SK-N-SH (cell line): Measurements from ENCODE around the gene RNASE2. TPM values are rescaled to one million over a fixed set of nuclear protein-coding genes. Genes with fewer than 3 reads are reported as not detected.

Experiments
- CTCF ChIA-PET: fragments of 300-600, 350-600 bp; formaldehyde crosslinking; extraction: SDS; loops from one replicate; lab custom pipeline; 2021; lab: Yijun Ruan, JAX
- POLR2A ChIA-PET: fragments of 350-600 bp; sonication (Branson Sonifier 250); formaldehyde crosslinking; extraction: SDS; loops from one replicate; lab custom pipeline; 2020; ENCODE audit warnings: antibody characterized with exemption, inconsistent platforms; lab: Yijun Ruan, JAX
- DNase-seq: peaks from one replicate; pipeline ENCODE4 v3.0.0; 2012
- H2AFZ ChIP-seq: fragments of 200-600 bp; sonication (generic); 2 replicates; pipeline ENCODE4 v1.8.1; 2016; ENCODE audit warnings: antibody characterized with exemption, mild to moderate bottlenecking, low read depth
- H3F3A ChIP-seq: fragments of 200-600 bp; sonication (generic); replicated peaks from 2 replicates; pipeline ENCODE3; 2016; ENCODE audit warnings: antibody characterized with exemption, mild to moderate bottlenecking; ENCODE audit not compliant: insufficient read depth
- H3K27ac ChIP-seq, 2 experiments: fragments of 200-500 bp in 1 of 2; fragments of 200-600 bp in 1 of 2; sonication (Bioruptor generic) in 1 of 2; sonication (generic), shearing (Covaris generic) in 1 of 2; 2 replicates each; pipeline versions ENCODE4 v1.5.1 to v1.6.1; 2014 to 2016; ENCODE audit warnings: low read depth in 2 of 2, inconsistent platforms in 1 of 2, low read length in 1 of 2, mild to moderate bottlenecking in 1 of 2, mixed read lengths in 1 of 2
- H3K27me3 ChIP-seq: fragments of 200-600 bp; sonication (generic), shearing (Covaris generic); 2 replicates; pipeline ENCODE4 v1.6.1; 2016; ENCODE audit warnings: mixed run types; ENCODE audit not compliant: insufficient read depth
- H3K36me3 ChIP-seq, 2 experiments: fragments of 200-500 bp in 1 of 2; fragments of 200-600 bp in 1 of 2; sonication (Bioruptor generic) in 1 of 2; sonication (generic) in 1 of 2; replicated peaks in 1 of 2; 2 replicates each; pipeline versions ENCODE3 to v1.5.1; 2014 to 2016; ENCODE audit warnings: low read length in 1 of 2, mild to moderate bottlenecking in 1 of 2; ENCODE audit not compliant: insufficient read depth in 2 of 2, control insufficient read depth in 1 of 2
- H3K4me1 ChIP-seq, 2 experiments: fragments of 200-500 bp in 1 of 2; fragments of 200-600 bp in 1 of 2; sonication (Bioruptor generic) in 1 of 2; sonication (generic), shearing (Covaris generic) in 1 of 2; 2 replicates each; pipeline versions ENCODE4 v1.5.1 to v1.6.1; 2014 to 2016; ENCODE audit warnings: low read depth in 1 of 2, low read length in 1 of 2, mixed run types in 1 of 2; ENCODE audit not compliant: insufficient read depth in 2 of 2, control insufficient read depth in 1 of 2
- H3K4me2 ChIP-seq: fragments of 200-600 bp; sonication (generic), shearing (Covaris generic); 2 replicates; pipeline ENCODE4 v1.6.1; 2017; ENCODE audit warnings: mixed run types
- H3K4me3 ChIP-seq, 2 experiments: fragments of 200-500 bp in 1 of 2; fragments of 200-600 bp in 1 of 2; sonication (Bioruptor generic) in 1 of 2; sonication (generic), shearing (Covaris generic) in 1 of 2; 2 replicates each; pipeline versions ENCODE4 v1.5.1 to v1.8.1; 2014 to 2016; ENCODE audit warnings: low read depth in 2 of 2, inconsistent platforms in 1 of 2, low read length in 1 of 2, mild to moderate bottlenecking in 1 of 2, mixed read lengths in 1 of 2, moderate library complexity in 1 of 2
- H3K79me2 ChIP-seq: fragments of 200-600 bp; sonication (generic); 2 replicates; pipeline ENCODE4 v1.8.1; 2017; ENCODE audit warnings: mild to moderate bottlenecking; ENCODE audit not compliant: insufficient read depth
- H3K9ac ChIP-seq: fragments of 200-600 bp; sonication (generic); 2 replicates; pipeline ENCODE4 v1.6.1; 2017; ENCODE audit warnings: mixed run types
- H3K9me2 ChIP-seq: fragments of 200-600 bp; sonication (generic); 2 replicates; pipeline ENCODE4 v1.6.1; 2017; ENCODE audit warnings: mixed run types
- H3K9me3 ChIP-seq: fragments of 200-600 bp; sonication (generic); 2 replicates; pipeline ENCODE4 v1.6.1; 2017; ENCODE audit warnings: mixed run types, mild to moderate bottlenecking, moderate library complexity
- H4K20me1 ChIP-seq: fragments of 200-600 bp; sonication (generic); 2 replicates; pipeline ENCODE4 v1.6.1; 2017; ENCODE audit warnings: mild to moderate bottlenecking, mixed run types; ENCODE audit not compliant: insufficient read depth
- EZH2phosphoT487 ChIP-seq: fragments of 200-600 bp; sonication (generic); IDR thresholded peaks from 2 replicates; pipeline ENCODE4 v1.6.1; 2017; ENCODE audit warnings: low read depth, mixed run types, mild to moderate bottlenecking, antibody characterized with exemption, moderate library complexity, borderline replicate concordance
- FOSL2 ChIP-seq: IDR thresholded peaks from 2 replicates; pipeline ENCODE4 v1.4.0; 2012; ENCODE audit warnings: low read depth, mild to moderate bottlenecking, moderate library complexity, borderline replicate concordance
- FOXM1 ChIP-seq: IDR thresholded peaks from 2 replicates; pipeline ENCODE4 v1.4.0; 2012; ENCODE audit warnings: low read depth, mild to moderate bottlenecking
- GATA2 ChIP-seq: sonication (generic); formaldehyde crosslinking; IDR thresholded peaks from 2 replicates; pipeline ENCODE4 v1.5.0; 2020; ENCODE audit warnings: mild to moderate bottlenecking, missing genetic modification reagents
- MEF2A ChIP-seq: IDR thresholded peaks from 2 replicates; pipeline ENCODE4 v1.4.0; 2012; ENCODE audit warnings: low read depth, borderline replicate concordance
- MXI1 ChIP-seq: IDR thresholded peaks from 2 replicates; pipeline ENCODE4 v1.6.1; 2012; ENCODE audit warnings: mild to moderate bottlenecking, low read depth, low read length, improper control_type of control experiment
- NRF1 ChIP-seq: IDR thresholded peaks from 2 replicates; pipeline ENCODE4 v1.6.1; 2012; ENCODE audit warnings: low read depth, mild to moderate bottlenecking, low read length
- POLR2AphosphoS5 ChIP-seq: IDR thresholded peaks from 2 replicates; pipeline ENCODE4 v1.6.1; 2012; ENCODE audit warnings: low read depth, low read length
- RFX5 ChIP-seq: IDR thresholded peaks from 2 replicates; pipeline ENCODE4 v1.6.1; 2012; ENCODE audit warnings: mild to moderate bottlenecking, improper control_type of control experiment, low read length
- RXRA ChIP-seq: IDR thresholded peaks from 2 replicates; pipeline ENCODE4 v1.4.0; 2012; ENCODE audit warnings: low read depth, mild to moderate bottlenecking, borderline replicate concordance
- SIN3A ChIP-seq: IDR thresholded peaks from 2 replicates; pipeline ENCODE4 v1.6.1; 2012; ENCODE audit warnings: low read depth, mild to moderate bottlenecking, low read length, moderate library complexity, borderline replicate concordance
- SMC3 ChIP-seq: IDR thresholded peaks from 2 replicates; pipeline ENCODE4 v1.6.1; 2012; ENCODE audit warnings: low read depth, low read length, improper control_type of control experiment
- TAF1 ChIP-seq: IDR thresholded peaks from 2 replicates; pipeline ENCODE4 v1.6.1; 2012; ENCODE audit warnings: low read depth, mild to moderate bottlenecking, low read length, moderate library complexity, borderline replicate concordance
- TCF12 ChIP-seq: IDR thresholded peaks from 2 replicates; pipeline ENCODE4 v1.4.0; 2012
- TEAD4 ChIP-seq: IDR thresholded peaks from 2 replicates; pipeline ENCODE4 v1.4.0; 2012; ENCODE audit warnings: mild to moderate bottlenecking, borderline replicate concordance; ENCODE audit not compliant: insufficient read depth
- YY1 ChIP-seq: IDR thresholded peaks from 2 replicates; pipeline ENCODE4 v1.4.0; 2012; ENCODE audit warnings: low read depth, mild to moderate bottlenecking
- WGBS: methylation state at CpG from one replicate; pipeline ENCODE4 v1.1.6; 2017; ENCODE audit warnings: low lambda C conversion rate; 5-methylcytosine and 5-hydroxymethylcytosine counted together
- polyA plus RNA-seq, 3 experiments: library from polyadenylated mRNA; depleted of rRNA; stranded (reverse); fragments of >200 nt; gene quantifications; 2 replicates each; pipeline ENCODE4 v1.2.3, GENCODE V29; 2012
- TF ChIP-seq, protein P1 (sequence below): fragments of 200-600 bp; sonication (generic); IDR thresholded peaks from 2 replicates; pipeline ENCODE4 v1.6.1; 2017; ENCODE audit warnings: antibody characterized with exemption, mild to moderate bottlenecking, moderate library complexity
- TF ChIP-seq, protein P2 (sequence below): IDR thresholded peaks from 2 replicates; pipeline ENCODE4 v1.4.0; 2012; ENCODE audit warnings: low read depth
- TF ChIP-seq, protein P3 (sequence below): IDR thresholded peaks from 2 replicates; pipeline ENCODE4 v1.4.0; 2012; ENCODE audit warnings: low read depth, borderline replicate concordance
- TF ChIP-seq, protein P4 (sequence below): fragments of 150-350 bp; IDR thresholded peaks from 2 replicates; pipeline ENCODE4 v1.6.1; 2016; ENCODE audit warnings: mild to moderate bottlenecking, low read depth, low read length
- TF ChIP-seq, protein P5 (sequence below): IDR thresholded peaks from 2 replicates; pipeline ENCODE4 v1.4.0; 2012; ENCODE audit warnings: low read depth, borderline replicate concordance

Gene RNASE2
- polyA plus RNA-seq, 1 of the 3 experiments (the other 2 are of a cell fraction) = not detected

DNA sequence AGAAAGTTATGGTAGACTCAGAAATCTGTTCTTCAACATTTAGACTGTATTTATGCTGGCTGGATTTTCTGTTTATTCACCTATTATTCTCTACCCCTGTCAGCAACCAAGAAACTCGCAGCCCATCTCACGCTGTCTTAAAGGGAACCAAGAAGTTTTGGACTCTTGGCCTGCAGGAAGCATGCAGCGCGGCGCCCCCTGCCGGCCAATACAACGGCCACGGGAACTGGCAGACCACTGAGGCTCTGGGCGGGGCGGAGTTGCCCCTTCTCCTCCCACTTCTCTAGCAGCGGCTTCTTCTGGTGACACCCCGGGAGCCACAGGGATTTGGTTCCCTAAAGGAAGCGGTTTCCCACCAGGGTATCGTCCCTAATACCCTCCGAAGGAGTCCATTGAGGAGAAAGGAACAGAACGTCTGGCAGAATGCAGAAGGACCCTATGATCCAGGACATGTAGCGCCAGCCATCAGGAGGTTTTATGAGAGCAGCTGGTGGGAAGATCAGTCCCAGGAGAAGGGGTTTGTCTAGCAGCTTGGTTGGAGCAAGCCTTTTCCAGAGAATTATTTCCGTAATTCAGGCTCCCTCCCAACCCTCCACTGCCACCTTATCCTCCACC lies 21.0 kb upstream of the RNASE2 start:
- H3K4me2 ChIP-seq = no peak overlapping the region
- H3K79me2 ChIP-seq = no peaks in the 10 kb centered on the region
- 9% methylated on average over 18 of the region's 18 CpGs for WGBS
- CTCF ChIA-PET = interaction anchor here (1.7 kb wide), 1 partner anchor 37 kb away, joined by 4 read pairs; no protein-coding TSS in a partner anchor
- H3K9ac ChIP-seq = no peak overlapping the region
- no peaks in the 10 kb centered on the region for H4K20me1 ChIP-seq
- H3K27me3 ChIP-seq = peaks cover 14% of the 10 kb centered on the region; the same call in 1 of the 2 replicates
- no peak overlapping the region for H3K27ac ChIP-seq
- H3K4me1 ChIP-seq = no peaks in the 10 kb centered on the region
- POLR2A ChIA-PET = no interaction called here
- H3K36me3 ChIP-seq = no peaks in the 10 kb centered on the region
- H3F3A ChIP-seq = no peaks in the 10 kb centered on the region
- H3K9me3 ChIP-seq = no peaks in the 10 kb centered on the region
- no peak overlapping the region for H2AFZ ChIP-seq
- H3K4me3 ChIP-seq = no peak overlapping the region
- H3K9me2 ChIP-seq = no peaks in the 10 kb centered on the region
- TF ChIP-seq TAF1 = no peak
- TF ChIP-seq, protein P1, sequence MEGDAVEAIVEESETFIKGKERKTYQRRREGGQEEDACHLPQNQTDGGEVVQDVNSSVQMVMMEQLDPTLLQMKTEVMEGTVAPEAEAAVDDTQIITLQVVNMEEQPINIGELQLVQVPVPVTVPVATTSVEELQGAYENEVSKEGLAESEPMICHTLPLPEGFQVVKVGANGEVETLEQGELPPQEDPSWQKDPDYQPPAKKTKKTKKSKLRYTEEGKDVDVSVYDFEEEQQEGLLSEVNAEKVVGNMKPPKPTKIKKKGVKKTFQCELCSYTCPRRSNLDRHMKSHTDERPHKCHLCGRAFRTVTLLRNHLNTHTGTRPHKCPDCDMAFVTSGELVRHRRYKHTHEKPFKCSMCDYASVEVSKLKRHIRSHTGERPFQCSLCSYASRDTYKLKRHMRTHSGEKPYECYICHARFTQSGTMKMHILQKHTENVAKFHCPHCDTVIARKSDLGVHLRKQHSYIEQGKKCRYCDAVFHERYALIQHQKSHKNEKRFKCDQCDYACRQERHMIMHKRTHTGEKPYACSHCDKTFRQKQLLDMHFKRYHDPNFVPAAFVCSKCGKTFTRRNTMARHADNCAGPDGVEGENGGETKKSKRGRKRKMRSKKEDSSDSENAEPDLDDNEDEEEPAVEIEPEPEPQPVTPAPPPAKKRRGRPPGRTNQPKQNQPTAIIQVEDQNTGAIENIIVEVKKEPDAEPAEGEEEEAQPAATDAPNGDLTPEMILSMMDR = peak; percentile 62
- TF ChIP-seq, all 33 proteins: peak for 1
- DNase-seq = peak; percentile 27

DNA sequence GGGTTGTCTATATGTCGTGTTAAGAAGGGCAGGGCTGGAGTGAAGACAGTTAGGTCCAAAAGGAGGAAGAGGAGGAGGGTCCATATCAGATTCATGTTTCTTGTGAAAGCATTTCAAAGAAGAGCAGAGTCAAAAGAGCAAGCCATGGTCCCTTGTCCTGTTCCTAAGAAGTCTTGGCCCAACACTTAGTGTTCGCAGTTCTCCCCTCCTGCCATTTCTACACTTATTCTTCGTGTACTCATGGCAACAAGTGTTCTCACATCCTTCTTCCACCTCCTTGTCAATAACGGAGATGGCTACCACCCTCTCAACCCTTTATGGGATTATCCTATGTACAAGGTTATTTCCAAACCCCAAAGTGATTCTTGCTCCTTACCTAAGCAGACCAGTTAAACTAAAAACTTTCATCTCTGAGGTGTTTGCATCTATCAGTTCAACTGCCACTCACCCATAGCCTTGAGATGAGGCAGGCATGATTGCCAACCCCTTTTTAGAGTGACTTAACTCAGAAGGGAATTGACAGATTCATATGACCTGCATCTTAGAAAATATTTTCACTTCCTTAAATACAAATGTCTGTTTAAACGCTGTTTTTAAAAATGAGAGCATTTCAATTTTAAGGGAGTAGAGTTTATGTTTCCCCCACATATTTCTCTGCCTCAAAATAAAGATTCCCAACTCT lies 19.8 kb upstream of the RNASE2 start:
- Histone ChIP-seq H3K9me2 (no peaks in the 10 kb centered on the region), H3K4me3 (no peak overlapping the region), H2AFZ (no peak overlapping the region), H3K36me3 (no peaks in the 10 kb centered on the region), H3K9ac (no peak overlapping the region), H3K27ac (no peak overlapping the region), H3K4me1 (no peaks in the 10 kb centered on the region), H3K4me2 (no peak overlapping the region), H3F3A (no peaks in the 10 kb centered on the region), H4K20me1 (no peaks in the 10 kb centered on the region), H3K79me2 (no peaks in the 10 kb centered on the region), H3K27me3 (peaks cover 22% of the 10 kb centered on the region; the same call in 1 of the 2 replicates), H3K9me3 (no peaks in the 10 kb centered on the region)
- ChIA-PET POLR2A (no interaction called here), CTCF (interaction anchor here (1.5 kb wide), 1 partner anchor 36 kb away, joined by 4 read pairs; no protein-coding TSS in a partner anchor)
- WGBS = 9% methylated on average over 5 of the region's 5 CpGs
- DNase-seq = no peak
- TF ChIP-seq SIN3A = no peak
- TF ChIP-seq EZH2phosphoT487 = no peak
- TF ChIP-seq GATA2 (CRISPR knock-in tag) = no peak
- no peak for TF ChIP-seq RFX5
- no peak for TF ChIP-seq TEAD4
- no peak for TF ChIP-seq MEF2A
- TF ChIP-seq NRF1 = no peak
- TF ChIP-seq SMC3 = no peak
- TF ChIP-seq, protein P2, sequence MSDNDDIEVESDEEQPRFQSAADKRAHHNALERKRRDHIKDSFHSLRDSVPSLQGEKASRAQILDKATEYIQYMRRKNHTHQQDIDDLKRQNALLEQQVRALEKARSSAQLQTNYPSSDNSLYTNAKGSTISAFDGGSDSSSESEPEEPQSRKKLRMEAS = no peak
- TF ChIP-seq, protein P3, sequence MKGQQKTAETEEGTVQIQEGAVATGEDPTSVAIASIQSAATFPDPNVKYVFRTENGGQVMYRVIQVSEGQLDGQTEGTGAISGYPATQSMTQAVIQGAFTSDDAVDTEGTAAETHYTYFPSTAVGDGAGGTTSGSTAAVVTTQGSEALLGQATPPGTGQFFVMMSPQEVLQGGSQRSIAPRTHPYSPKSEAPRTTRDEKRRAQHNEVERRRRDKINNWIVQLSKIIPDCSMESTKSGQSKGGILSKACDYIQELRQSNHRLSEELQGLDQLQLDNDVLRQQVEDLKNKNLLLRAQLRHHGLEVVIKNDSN = no peak
- TF ChIP-seq POLR2AphosphoS5 = no peak
- no peak for TF ChIP-seq RXRA
- TF ChIP-seq FOXM1 = no peak
- TF ChIP-seq, protein P4, sequence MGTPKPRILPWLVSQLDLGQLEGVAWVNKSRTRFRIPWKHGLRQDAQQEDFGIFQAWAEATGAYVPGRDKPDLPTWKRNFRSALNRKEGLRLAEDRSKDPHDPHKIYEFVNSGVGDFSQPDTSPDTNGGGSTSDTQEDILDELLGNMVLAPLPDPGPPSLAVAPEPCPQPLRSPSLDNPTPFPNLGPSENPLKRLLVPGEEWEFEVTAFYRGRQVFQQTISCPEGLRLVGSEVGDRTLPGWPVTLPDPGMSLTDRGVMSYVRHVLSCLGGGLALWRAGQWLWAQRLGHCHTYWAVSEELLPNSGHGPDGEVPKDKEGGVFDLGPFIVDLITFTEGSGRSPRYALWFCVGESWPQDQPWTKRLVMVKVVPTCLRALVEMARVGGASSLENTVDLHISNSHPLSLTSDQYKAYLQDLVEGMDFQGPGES = no peak
- no peak for TF ChIP-seq TCF12
- no peak for TF ChIP-seq YY1
- TF ChIP-seq MXI1 = no peak
- TF ChIP-seq, protein P5, sequence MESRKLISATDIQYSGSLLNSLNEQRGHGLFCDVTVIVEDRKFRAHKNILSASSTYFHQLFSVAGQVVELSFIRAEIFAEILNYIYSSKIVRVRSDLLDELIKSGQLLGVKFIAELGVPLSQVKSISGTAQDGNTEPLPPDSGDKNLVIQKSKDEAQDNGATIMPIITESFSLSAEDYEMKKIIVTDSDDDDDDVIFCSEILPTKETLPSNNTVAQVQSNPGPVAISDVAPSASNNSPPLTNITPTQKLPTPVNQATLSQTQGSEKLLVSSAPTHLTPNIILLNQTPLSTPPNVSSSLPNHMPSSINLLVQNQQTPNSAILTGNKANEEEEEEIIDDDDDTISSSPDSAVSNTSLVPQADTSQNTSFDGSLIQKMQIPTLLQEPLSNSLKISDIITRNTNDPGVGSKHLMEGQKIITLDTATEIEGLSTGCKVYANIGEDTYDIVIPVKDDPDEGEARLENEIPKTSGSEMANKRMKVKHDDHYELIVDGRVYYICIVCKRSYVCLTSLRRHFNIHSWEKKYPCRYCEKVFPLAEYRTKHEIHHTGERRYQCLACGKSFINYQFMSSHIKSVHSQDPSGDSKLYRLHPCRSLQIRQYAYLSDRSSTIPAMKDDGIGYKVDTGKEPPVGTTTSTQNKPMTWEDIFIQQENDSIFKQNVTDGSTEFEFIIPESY = no peak
- no peak for TF ChIP-seq FOSL2
